ENCODE results near the gene DNM1.

DNM1 gene

GRCh38 chr9:128203024-128203706 lies at the start of gene DNM1:
TSS of gene DNM1 (plus strand) at chr9:128203379. CDS start at chr9:128203471, 92 bp downstream.
- DNase-seq (ENCODE audit: low spot score): no peak

GRCh38 chr9:128153947-128154695 lies 49.1 kb upstream of the DNM1 start:
- DNase-seq (ENCODE audit: low spot score): peak; percentile 44

GRCh38 chr9:128155736-128156500 lies 47.3 kb upstream of the DNM1 start:
- DNase-seq (ENCODE audit: low spot score): no peak

- no peak for DNase-seq (ENCODE audit: low spot score)
Measured at GRCh38 chr9:128159522-128159783, 43.7 kb upstream of the DNM1 start.

- peak; percentile 98 for DNase-seq (ENCODE audit: low spot score)
Measured at GRCh38 chr9:128159784-128160602, 43.2 kb upstream of the DNM1 start, which contains the start of gene BBLN. TSS of gene BBLN (plus strand) at chr9:128160265. CDS start at chr9:128160408, 143 bp downstream.

- DNase-seq (ENCODE audit: low spot score): no peak
Measured at GRCh38 chr9:128160603-128160987, 42.6 kb upstream of the DNM1 start.

GRCh38 chr9:128161215-128161902 lies 41.8 kb upstream of the DNM1 start:
- DNase-seq (ENCODE audit: low spot score): no peak

- DNase-seq (ENCODE audit: low spot score): peak; percentile 57
Measured at GRCh38 chr9:128162215-128163026, 40.8 kb upstream of the DNM1 start.

GRCh38 chr9:128163027-128163515 lies 40.1 kb upstream of the DNM1 start:
- DNase-seq (ENCODE audit: low spot score): peak; percentile 53

GRCh38 chr9:128163523-128164306 lies 39.5 kb upstream of the DNM1 start:
- peak; percentile 50 for DNase-seq (ENCODE audit: low spot score)

GRCh38 chr9:128164307-128164885 lies 38.8 kb upstream of the DNM1 start:
- DNase-seq (ENCODE audit: low spot score): no peak

- peak; percentile 64 for DNase-seq (ENCODE audit: low spot score)
Measured at GRCh38 chr9:128166169-128166568, 37.0 kb upstream of the DNM1 start.

- DNase-seq (ENCODE audit: low spot score): no peak
Measured at GRCh38 chr9:128167209-128167608, 36.0 kb upstream of the DNM1 start.

GRCh38 chr9:128168731-128169308 lies 34.4 kb upstream of the DNM1 start:
- DNase-seq (ENCODE audit: low spot score): peak; percentile 31

GRCh38 chr9:128169492-128169891 lies 33.7 kb upstream of the DNM1 start:
- DNase-seq (ENCODE audit: low spot score): peak; percentile 38

GRCh38 chr9:128169925-128170324 lies 33.3 kb upstream of the DNM1 start:
- no peak for DNase-seq (ENCODE audit: low spot score)

GRCh38 chr9:128174062-128174461 lies 29.1 kb upstream of the DNM1 start:
- no peak for DNase-seq (ENCODE audit: low spot score)

- no peak for DNase-seq (ENCODE audit: low spot score)
Measured at GRCh38 chr9:128175102-128175563, 28.0 kb upstream of the DNM1 start.

- DNase-seq (ENCODE audit: low spot score): no peak
Measured at GRCh38 chr9:128175726-128176125, 27.5 kb upstream of the DNM1 start.

Data from left forelimb (tissue), 1 donor.